ENCODE results near the gene NADSYN1. TPM values are rescaled to one million over a fixed set of nuclear protein-coding genes. Genes with fewer than 3 reads are reported as not detected.

The NADSYN1 gene
- total and polyA plus RNA-seq, 8 donors, result 28.0 to 320 (median 65.2) TPM

DNA sequence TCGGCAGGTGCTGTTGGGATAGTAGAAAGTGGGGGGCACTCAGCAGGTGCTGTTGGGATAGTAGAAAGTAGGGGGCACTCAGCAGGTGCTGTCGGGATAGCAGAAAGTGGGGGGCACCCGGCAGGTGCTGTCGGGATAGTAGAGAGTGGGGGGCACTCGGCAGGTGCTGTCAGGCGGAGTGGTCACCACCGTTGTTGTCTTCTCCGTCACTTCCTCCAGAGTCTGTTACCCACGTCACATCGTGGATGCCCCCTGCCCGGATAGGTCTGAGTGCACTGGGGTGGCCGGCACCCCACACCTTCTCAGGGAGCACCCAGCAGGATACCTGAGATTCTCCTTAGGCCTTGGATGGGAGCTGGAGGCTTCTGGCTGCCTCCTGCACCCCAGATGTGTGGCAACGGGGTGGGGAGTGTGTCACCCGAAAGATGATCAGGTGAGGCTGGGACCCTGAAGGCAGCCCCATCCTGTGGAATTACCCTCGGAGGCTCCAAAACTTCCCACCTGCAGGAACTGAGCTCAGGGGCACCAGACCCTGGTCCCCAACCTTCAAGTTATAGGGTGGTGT, 50.0 kb downstream of the NADSYN1 start:
- no peak for TF ChIP-seq POLR2AphosphoS5 (IDR thresholded peaks at IDR 0.05)
- no peak for TF ChIP-seq POLR2A (IDR thresholded peaks at IDR 0.05)
- no peak for TF ChIP-seq EP300 (IDR thresholded peaks at IDR 0.05)
- TF ChIP-seq CTCF (IDR thresholded peaks at IDR 0.05), result no peak
- DNase-seq, result no peak
- intact Hi-C loops (cut with DNase I; ENCODE audit: low total_unique reads), result no loop called here
- Histone ChIP-seq H3K4me3 (no peak overlapping the region), H3K36me3 (peaks cover 29 to 92% (median 83%) of the 10 kb centered on the region in 4 donors), H3K4me1 (peaks cover 0 to 4% (median 0%) of the 10 kb centered on the region in 4 donors), H3K9me3 (peaks cover 0 to 10% (median 0%) of the 10 kb centered on the region in 4 donors), H3K27me3 (no peaks in the 10 kb centered on the region), H3K27ac (no peak overlapping the region)
- 93 to 96% (median 96%) methylated on average over 13 to 15 of the region's 15 CpGs for WGBS, 5 donors

DNA sequence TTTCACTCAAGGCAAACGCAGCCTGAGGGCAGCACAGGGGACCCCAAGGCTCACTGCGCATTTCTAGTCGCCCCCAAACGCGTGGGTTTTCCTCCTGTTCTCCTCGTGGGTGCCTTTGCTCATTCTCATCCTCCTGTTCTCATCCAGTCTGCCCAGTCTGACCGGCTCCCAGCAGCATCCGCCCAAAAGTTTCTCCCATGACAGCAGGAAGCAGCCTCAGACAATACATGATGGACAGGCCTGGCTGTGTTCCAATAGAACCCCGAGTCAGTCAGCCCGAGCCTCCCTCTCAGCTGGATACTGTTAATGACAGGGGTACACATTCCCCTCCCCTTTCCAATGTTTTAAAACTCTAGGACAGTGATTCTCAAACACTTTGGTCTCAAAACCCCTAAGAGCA, 51.5 kb downstream of the NADSYN1 start:
- H3K36me3 ChIP-seq, result peaks cover 15 to 76% (median 68%) of the 10 kb centered on the region in 4 donors
- H3K4me1 ChIP-seq, result peaks cover 0 to 4% (median 0%) of the 10 kb centered on the region in 4 donors
- peak in 1 of 2 donors; percentile 23 for DNase-seq
- 61 to 72% (median 65%) methylated on average over 10 of the region's 10 CpGs for WGBS, 5 donors
- TF ChIP-seq EP300 (IDR thresholded peaks at IDR 0.05) (no peak), POLR2A (IDR thresholded peaks at IDR 0.05) (no peak), CTCF (IDR thresholded peaks at IDR 0.05) (no peak), POLR2AphosphoS5 (IDR thresholded peaks at IDR 0.05) (no peak)
- no peaks in the 10 kb centered on the region for H3K27me3 ChIP-seq
- H3K4me3 ChIP-seq, result no peak overlapping the region
- H3K27ac ChIP-seq, result no peak overlapping the region
- peaks cover under 1 to 25% (median 3%) of the 10 kb centered on the region in 4 donors for H3K9me3 ChIP-seq
- intact Hi-C loops (cut with DNase I; ENCODE audit: low total_unique reads), result no loop called here

- H3K4me3 ChIP-seq, result no peak overlapping the region
- intact Hi-C loops (cut with DNase I; ENCODE audit: low total_unique reads), result no loop called here
- TF ChIP-seq EP300 (IDR thresholded peaks at IDR 0.05) (no peak), POLR2A (IDR thresholded peaks at IDR 0.05) (no peak), CTCF (IDR thresholded peaks at IDR 0.05) (no peak), POLR2AphosphoS5 (IDR thresholded peaks at IDR 0.05) (no peak)
- WGBS, 5 donors, result 69 to 79% (median 75%) methylated on average over 2 of the region's 2 CpGs
- H3K4me1 ChIP-seq, result peaks cover 0 to 4% (median 0%) of the 10 kb centered on the region in 4 donors
- peaks cover 4 to 29% (median 6%) of the 10 kb centered on the region in 4 donors for H3K9me3 ChIP-seq
- peak in 1 of 2 donors; percentile 28 for DNase-seq
- H3K36me3 ChIP-seq, result peaks cover 10 to 72% (median 63%) of the 10 kb centered on the region in 4 donors
- no peak overlapping the region for H3K27ac ChIP-seq
- H3K27me3 ChIP-seq, result no peaks in the 10 kb centered on the region
Observed at GRCh38 chr11:71505001-71505400, 52.0 kb downstream of the NADSYN1 start.

DNA sequence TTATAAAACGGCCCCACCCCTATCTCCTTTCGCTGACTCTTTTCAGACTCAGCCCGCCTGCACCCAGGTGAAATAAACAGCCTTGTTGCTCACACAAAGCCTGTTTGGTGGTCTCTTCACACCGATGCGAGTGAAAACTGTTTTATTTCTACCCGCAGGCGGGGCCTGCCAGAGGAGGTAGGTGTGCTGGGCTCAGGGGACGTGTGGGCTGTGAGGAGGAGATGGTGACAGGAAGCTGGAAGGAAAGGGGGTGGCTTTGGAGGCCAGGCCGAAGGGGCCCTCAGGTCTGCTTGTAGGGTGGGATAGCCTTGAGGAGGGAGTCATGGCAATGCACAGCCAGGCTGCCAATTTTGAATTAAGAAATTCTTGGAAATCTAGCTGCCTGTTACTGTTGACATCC, 52.8 kb downstream of the NADSYN1 start:
- no peaks in the 10 kb centered on the region for H3K4me1 ChIP-seq
- H3K36me3 ChIP-seq, result peaks cover 7 to 64% (median 55%) of the 10 kb centered on the region in 4 donors
- H3K27me3 ChIP-seq, result no peaks in the 10 kb centered on the region
- peaks cover 4 to 37% (median 12%) of the 10 kb centered on the region in 4 donors for H3K9me3 ChIP-seq
- no peak overlapping the region for H3K27ac ChIP-seq
- WGBS, 5 donors, result 87 to 95% (median 90%) methylated on average over 9 of the region's 9 CpGs
- DNase-seq, result no peak
- intact Hi-C loops (cut with DNase I; ENCODE audit: low total_unique reads), result no loop called here
- TF ChIP-seq POLR2A (IDR thresholded peaks at IDR 0.05), result no peak
- TF ChIP-seq EP300 (IDR thresholded peaks at IDR 0.05), result no peak
- TF ChIP-seq POLR2AphosphoS5 (IDR thresholded peaks at IDR 0.05), result no peak
- no peak for TF ChIP-seq CTCF (IDR thresholded peaks at IDR 0.05)
- no peak overlapping the region for H3K4me3 ChIP-seq

Data from stomach (tissue), 9 donors.